HepG2 (cell line): ENCODE measurements around the gene FAF2. TPM values are rescaled to one million over a fixed set of nuclear protein-coding genes. Genes with fewer than 3 reads are reported as not detected.

Experiments used
- BCLAF1 ChIP-seq: fragments of 450-650 bp; IDR thresholded peaks from 2 replicates; pipeline ENCODE4 v1.6.1; 2017; ENCODE audit warnings: mild to moderate bottlenecking
- E2F1 ChIP-seq: sonication (generic); formaldehyde crosslinking; IDR thresholded peaks from 2 replicates; pipeline ENCODE4 v1.5.0; 2020; ENCODE audit warnings: missing genetic modification reagents
- ELF3 ChIP-seq: IDR thresholded peaks from 2 replicates; pipeline ENCODE4 v1.6.1; 2016; ENCODE audit warnings: missing genetic modification reagents, missing compliant biosample characterization
- ETV5 ChIP-seq: IDR thresholded peaks from 2 replicates; pipeline ENCODE4 v1.6.1; 2018; ENCODE audit warnings: missing biosample characterization, missing genetic modification reagents, inconsistent platforms, borderline replicate concordance
- KDM5A ChIP-seq: fragments of 200-600 bp; sonication (generic); IDR thresholded peaks from 2 replicates; pipeline ENCODE4 v1.7.0; 2018; ENCODE audit warnings: antibody characterized with exemption, mild to moderate bottlenecking, low read length, borderline replicate concordance
- MXI1 ChIP-seq: IDR thresholded peaks from 3 replicates; pipeline ENCODE4 v1.6.1; 2012; ENCODE audit warnings: low read depth, low read length, inconsistent platforms, borderline replicate concordance
- PRPF4 ChIP-seq: fragments of 200-400 bp; formaldehyde crosslinking; IDR thresholded peaks from 2 replicates; pipeline ENCODE4 v1.6.1; 2016; ENCODE audit warnings: low read length, low read depth; ENCODE audit not compliant: poor library complexity, severe bottlenecking
- SAFB2 ChIP-seq: sonication (generic); formaldehyde crosslinking; IDR thresholded peaks from 2 replicates; pipeline ENCODE4 v1.5.1; 2020; ENCODE audit warnings: missing genetic modification reagents, low read depth, mild to moderate bottlenecking, borderline replicate concordance
- SP2 ChIP-seq: sonication (generic); formaldehyde crosslinking; IDR thresholded peaks from 2 replicates; pipeline ENCODE4 v1.5.1; 2020; ENCODE audit warnings: mild to moderate bottlenecking, missing genetic modification reagents
- SRSF4 ChIP-seq: fragments of 200-400 bp; formaldehyde crosslinking; IDR thresholded peaks from one replicate; pipeline ENCODE4 v1.6.1; 2018; ENCODE audit warnings: mild to moderate bottlenecking, low read depth, low read length, moderate library complexity; ENCODE audit not compliant: poor library complexity, severe bottlenecking
- TBL1XR1 ChIP-seq: fragments of 150-350 bp; IDR thresholded peaks from 2 replicates; pipeline ENCODE4 v1.6.1; 2014; ENCODE audit warnings: borderline replicate concordance, low read length; ENCODE audit not compliant: partially characterized antibody
- TFDP1 ChIP-seq: IDR thresholded peaks from 2 replicates; pipeline ENCODE4 v1.6.1; 2016; ENCODE audit warnings: missing compliant biosample characterization, missing genetic modification reagents, borderline replicate concordance
- ZNF720 ChIP-seq: sonication (generic); formaldehyde crosslinking; IDR thresholded peaks from 2 replicates; pipeline ENCODE4 v1.4.0; 2020; ENCODE audit warnings: missing genetic modification reagents
- ZNF761 ChIP-seq: sonication (generic); formaldehyde crosslinking; conservative IDR thresholded peaks from 2 replicates; pipeline ENCODE4 v1.4.0; 2020; ENCODE audit warnings: mild to moderate bottlenecking, missing genetic modification reagents
- polyA plus RNA-seq, 8 experiments: library from polyadenylated mRNA; depleted of rRNA in 3 of 8; stranded (reverse) in 7 of 8; unstranded in 1 of 8; fragments of >200 nt; fragmentation: Illumina TruSeq in 4 of 8; extraction: Trizol in 4 of 8; gene quantifications; 2 replicates each; pipeline versions ENCODE4 v1.2.1 to v1.2.3, GENCODE V29; 2011 to 2016; ENCODE audit warnings: low read depth in 4 of 8, missing spikeins in 1 of 8, mixed read lengths in 1 of 8; ENCODE audit not compliant: insufficient read depth in 1 of 8
- total RNA-seq, 5 experiments: library from RNA; depleted of rRNA; stranded (reverse); fragments of >200 nt; fragmentation: Illumina TruSeq; extraction: Trizol; gene quantifications; 2 replicates each; pipeline ENCODE4 v1.2.3, GENCODE V29; 2016; ENCODE audit warnings: low read depth in 1 of 5
- TF ChIP-seq, protein P1 (sequence below), 2 experiments: sonication (generic) in 1 of 2; formaldehyde crosslinking in 1 of 2; IDR thresholded peaks; 2 replicates each; pipeline versions ENCODE4 v1.4.0 to v1.6.1; 2018 to 2020; ENCODE audit warnings: missing genetic modification reagents in 2 of 2, borderline replicate concordance in 1 of 2, low read depth in 1 of 2, mild to moderate bottlenecking in 1 of 2, missing biosample characterization in 1 of 2
- TF ChIP-seq, protein P2 (sequence below): sonication (generic); formaldehyde crosslinking; IDR thresholded peaks from 2 replicates; pipeline ENCODE4 v1.5.0; 2020; ENCODE audit warnings: missing genetic modification reagents, mild to moderate bottlenecking, borderline replicate concordance
- TF ChIP-seq, protein P3 (sequence below): sonication (generic); formaldehyde crosslinking; IDR thresholded peaks from 2 replicates; pipeline ENCODE4 v1.5.0; 2020; ENCODE audit warnings: missing genetic modification reagents, mild to moderate bottlenecking, borderline replicate concordance

FAF2 gene
- total and polyA plus RNA-seq, 2 of the 13 experiments (the other 11 are each of a cell fraction or from before 2014, with no cell fraction given), result 27.8 to 34.3 TPM

DNA sequence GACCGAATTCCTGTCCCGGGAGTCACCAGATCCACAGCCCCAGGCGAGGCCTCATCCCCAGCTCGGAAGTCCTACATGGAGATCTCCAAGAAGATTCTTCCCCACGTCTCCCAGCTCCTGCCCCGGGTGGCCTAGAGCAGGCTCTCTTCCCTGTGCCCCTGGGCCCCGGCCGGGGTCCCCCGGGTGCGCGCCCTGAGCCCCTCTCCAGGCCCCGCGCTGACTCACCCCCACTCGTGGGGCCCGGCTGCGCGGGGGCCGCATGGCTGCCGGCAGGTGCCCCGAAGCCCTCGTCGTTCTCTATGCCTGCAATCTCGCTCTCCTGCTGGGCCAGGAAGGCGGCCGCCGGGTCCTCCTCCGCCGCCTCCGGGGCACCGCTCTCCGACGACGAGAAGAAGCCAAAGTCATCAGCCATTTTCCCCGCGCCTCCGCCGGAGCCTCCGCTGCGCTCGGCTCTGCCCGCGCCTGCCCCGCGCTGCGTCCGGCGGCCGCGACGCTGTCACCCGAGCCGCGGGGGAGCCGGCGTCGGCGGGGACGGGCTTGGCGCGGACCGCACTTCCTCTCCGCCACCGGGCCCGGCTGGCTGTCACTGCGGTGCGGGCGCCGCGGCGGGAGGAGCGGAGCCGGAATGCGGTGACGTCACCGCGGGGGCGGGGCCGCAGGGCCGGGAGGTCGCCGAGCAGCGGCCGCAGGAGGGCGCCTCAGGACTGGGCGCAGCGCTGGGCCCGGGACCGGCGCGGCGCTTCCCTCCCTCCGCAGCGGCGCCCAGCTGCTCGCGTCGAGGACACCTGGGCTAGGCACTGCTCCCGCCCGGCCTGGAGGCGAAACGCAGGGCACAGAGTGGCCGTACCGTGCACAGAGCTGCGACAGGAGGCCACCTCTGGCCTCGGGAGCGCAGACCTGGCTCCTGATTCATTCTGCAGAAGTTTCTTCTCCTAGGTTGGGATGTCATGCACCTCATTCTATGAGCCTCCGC, 31.9 kb upstream of the FAF2 start, which contains the start of gene CLTB (continued):
- TF ChIP-seq ETV5 (CRISPR knock-in tag) (0 out of 2 replicates have a peak, but pooled peaks have one; percentile 41), KDM5A (no peak), ELF3 (CRISPR knock-in tag) (peak; percentile 75), TFDP1 (CRISPR knock-in tag) (peak; percentile 96), ZNF761 (CRISPR knock-in tag) (0 out of 2 replicates have a peak, but pooled peaks have one; percentile 25), SAFB2 (CRISPR knock-in tag) (no peak; the same call in 1 of the 2 replicates), MXI1 (peak; percentile 82; the same call in 2 of the 3 replicates), PRPF4 (no peak), BCLAF1 (no peak), SP2 (CRISPR knock-in tag) (no peak), ZNF720 (no peak), TBL1XR1 (no peak), SRSF4 (no peak), E2F1 (CRISPR knock-in tag) (no peak)
- TF ChIP-seq, protein P1, sequence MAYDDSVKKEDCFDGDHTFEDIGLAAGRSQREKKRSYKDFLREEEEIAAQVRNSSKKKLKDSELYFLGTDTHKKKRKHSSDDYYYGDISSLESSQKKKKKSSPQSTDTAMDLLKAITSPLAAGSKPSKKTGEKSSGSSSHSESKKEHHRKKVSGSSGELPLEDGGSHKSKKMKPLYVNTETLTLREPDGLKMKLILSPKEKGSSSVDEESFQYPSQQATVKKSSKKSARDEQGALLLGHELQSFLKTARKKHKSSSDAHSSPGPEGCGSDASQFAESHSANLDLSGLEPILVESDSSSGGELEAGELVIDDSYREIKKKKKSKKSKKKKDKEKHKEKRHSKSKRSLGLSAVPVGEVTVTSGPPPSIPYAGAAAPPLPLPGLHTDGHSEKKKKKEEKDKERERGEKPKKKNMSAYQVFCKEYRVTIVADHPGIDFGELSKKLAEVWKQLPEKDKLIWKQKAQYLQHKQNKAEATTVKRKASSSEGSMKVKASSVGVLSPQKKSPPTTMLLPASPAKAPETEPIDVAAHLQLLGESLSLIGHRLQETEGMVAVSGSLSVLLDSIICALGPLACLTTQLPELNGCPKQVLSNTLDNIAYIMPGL (CRISPR knock-in tag; IDR thresholded peaks at IDR 0.05; ENCODE audit: borderline replicate concordance in 1 of 2, low read depth in 1 of 2), result peak; percentile 89 to 90
- TF ChIP-seq, protein P2, sequence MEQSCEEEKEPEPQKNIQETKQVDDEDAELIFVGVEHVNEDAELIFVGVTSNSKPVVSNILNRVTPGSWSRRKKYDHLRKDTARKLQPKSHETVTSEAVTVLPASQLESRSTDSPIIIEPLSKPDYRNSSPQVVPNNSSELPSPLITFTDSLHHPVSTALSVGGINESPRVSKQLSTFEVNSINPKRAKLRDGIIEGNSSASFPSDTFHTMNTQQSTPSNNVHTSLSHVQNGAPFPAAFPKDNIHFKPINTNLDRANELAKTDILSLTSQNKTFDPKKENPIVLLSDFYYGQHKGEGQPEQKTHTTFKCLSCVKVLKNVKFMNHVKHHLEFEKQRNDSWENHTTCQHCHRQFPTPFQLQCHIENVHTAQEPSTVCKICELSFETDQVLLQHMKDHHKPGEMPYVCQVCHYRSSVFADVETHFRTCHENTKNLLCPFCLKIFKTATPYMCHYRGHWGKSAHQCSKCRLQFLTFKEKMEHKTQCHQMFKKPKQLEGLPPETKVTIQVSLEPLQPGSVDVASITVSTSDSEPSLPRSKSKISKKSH, result peak; percentile 93
- TF ChIP-seq, protein P3, sequence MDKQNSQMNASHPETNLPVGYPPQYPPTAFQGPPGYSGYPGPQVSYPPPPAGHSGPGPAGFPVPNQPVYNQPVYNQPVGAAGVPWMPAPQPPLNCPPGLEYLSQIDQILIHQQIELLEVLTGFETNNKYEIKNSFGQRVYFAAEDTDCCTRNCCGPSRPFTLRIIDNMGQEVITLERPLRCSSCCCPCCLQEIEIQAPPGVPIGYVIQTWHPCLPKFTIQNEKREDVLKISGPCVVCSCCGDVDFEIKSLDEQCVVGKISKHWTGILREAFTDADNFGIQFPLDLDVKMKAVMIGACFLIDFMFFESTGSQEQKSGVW (CRISPR knock-in tag), result no peak
